SK-N-SH (cell line): ENCODE measurements around the gene DOCK8.

Source experiments
- EZH2phosphoT487 ChIP-seq: fragments of 200-600 bp; sonication (generic); IDR thresholded peaks from 2 replicates; pipeline ENCODE4 v1.6.1; 2017; ENCODE audit warnings: low read depth, mixed run types, mild to moderate bottlenecking, antibody characterized with exemption, moderate library complexity, borderline replicate concordance
- POLR2AphosphoS5 ChIP-seq: IDR thresholded peaks from 2 replicates; pipeline ENCODE4 v1.6.1; 2012; ENCODE audit warnings: low read depth, low read length
- TCF12 ChIP-seq: IDR thresholded peaks from 2 replicates; pipeline ENCODE4 v1.4.0; 2012
- TF ChIP-seq, protein P1 (sequence below): fragments of 200-600 bp; sonication (generic); IDR thresholded peaks from 2 replicates; pipeline ENCODE4 v1.6.1; 2017; ENCODE audit warnings: antibody characterized with exemption, mild to moderate bottlenecking, moderate library complexity
- TF ChIP-seq, protein P2 (sequence below): IDR thresholded peaks from 2 replicates; pipeline ENCODE4 v1.6.1; 2012; ENCODE audit warnings: mild to moderate bottlenecking, low read depth, low read length, moderate library complexity
- TF ChIP-seq, protein P3 (sequence below): fragments of 150-350 bp; IDR thresholded peaks from 2 replicates; pipeline ENCODE4 v1.6.1; 2017; ENCODE audit warnings: antibody characterized with exemption, low read length, low read depth, borderline replicate concordance
- TF ChIP-seq, protein P4 (sequence below): IDR thresholded peaks from 2 replicates; pipeline ENCODE4 v1.4.0; 2012; ENCODE audit warnings: low read depth, borderline replicate concordance

DNA sequence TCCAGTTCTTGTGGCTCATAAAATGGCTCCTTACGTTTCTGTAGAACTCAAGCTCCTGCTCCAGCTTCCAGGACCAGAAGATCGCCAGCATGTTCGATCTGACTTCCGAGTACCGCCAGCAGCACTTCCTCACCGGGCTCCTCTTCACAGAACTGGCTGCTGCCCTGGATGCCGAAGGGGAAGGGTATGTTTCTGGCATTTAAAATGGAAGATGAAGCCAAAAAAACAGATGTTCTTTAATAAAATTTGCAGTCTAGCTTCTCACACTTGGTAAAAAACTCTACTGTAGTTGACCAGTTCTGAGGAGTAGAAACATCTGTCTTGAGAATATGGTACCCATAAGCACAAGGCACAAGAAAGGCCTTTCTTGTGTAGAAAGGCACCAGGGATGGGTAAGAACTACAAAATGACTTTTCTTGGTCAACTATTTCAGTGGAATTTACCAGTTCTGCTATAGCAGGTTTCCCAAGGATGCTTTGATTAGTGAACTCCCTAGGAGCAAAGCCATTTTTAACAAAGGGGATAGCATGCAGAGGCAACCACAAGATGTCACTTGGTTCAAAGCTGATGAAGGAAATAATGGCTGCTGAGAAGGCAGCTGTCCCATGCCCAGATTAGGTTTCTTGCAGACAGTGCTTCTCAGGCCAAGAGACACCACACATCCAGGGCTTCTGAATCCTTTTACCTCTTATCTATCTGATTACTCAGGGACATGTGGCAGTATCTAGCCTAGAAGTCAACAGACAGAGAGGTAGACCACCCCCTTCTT, 192.4 kb downstream of the DOCK8 start:
- TF ChIP-seq, protein P1, sequence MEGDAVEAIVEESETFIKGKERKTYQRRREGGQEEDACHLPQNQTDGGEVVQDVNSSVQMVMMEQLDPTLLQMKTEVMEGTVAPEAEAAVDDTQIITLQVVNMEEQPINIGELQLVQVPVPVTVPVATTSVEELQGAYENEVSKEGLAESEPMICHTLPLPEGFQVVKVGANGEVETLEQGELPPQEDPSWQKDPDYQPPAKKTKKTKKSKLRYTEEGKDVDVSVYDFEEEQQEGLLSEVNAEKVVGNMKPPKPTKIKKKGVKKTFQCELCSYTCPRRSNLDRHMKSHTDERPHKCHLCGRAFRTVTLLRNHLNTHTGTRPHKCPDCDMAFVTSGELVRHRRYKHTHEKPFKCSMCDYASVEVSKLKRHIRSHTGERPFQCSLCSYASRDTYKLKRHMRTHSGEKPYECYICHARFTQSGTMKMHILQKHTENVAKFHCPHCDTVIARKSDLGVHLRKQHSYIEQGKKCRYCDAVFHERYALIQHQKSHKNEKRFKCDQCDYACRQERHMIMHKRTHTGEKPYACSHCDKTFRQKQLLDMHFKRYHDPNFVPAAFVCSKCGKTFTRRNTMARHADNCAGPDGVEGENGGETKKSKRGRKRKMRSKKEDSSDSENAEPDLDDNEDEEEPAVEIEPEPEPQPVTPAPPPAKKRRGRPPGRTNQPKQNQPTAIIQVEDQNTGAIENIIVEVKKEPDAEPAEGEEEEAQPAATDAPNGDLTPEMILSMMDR, result no peak
- TF ChIP-seq, protein P2, sequence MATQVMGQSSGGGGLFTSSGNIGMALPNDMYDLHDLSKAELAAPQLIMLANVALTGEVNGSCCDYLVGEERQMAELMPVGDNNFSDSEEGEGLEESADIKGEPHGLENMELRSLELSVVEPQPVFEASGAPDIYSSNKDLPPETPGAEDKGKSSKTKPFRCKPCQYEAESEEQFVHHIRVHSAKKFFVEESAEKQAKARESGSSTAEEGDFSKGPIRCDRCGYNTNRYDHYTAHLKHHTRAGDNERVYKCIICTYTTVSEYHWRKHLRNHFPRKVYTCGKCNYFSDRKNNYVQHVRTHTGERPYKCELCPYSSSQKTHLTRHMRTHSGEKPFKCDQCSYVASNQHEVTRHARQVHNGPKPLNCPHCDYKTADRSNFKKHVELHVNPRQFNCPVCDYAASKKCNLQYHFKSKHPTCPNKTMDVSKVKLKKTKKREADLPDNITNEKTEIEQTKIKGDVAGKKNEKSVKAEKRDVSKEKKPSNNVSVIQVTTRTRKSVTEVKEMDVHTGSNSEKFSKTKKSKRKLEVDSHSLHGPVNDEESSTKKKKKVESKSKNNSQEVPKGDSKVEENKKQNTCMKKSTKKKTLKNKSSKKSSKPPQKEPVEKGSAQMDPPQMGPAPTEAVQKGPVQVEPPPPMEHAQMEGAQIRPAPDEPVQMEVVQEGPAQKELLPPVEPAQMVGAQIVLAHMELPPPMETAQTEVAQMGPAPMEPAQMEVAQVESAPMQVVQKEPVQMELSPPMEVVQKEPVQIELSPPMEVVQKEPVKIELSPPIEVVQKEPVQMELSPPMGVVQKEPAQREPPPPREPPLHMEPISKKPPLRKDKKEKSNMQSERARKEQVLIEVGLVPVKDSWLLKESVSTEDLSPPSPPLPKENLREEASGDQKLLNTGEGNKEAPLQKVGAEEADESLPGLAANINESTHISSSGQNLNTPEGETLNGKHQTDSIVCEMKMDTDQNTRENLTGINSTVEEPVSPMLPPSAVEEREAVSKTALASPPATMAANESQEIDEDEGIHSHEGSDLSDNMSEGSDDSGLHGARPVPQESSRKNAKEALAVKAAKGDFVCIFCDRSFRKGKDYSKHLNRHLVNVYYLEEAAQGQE, result no peak
- TF ChIP-seq POLR2AphosphoS5, result no peak
- TF ChIP-seq, protein P3, sequence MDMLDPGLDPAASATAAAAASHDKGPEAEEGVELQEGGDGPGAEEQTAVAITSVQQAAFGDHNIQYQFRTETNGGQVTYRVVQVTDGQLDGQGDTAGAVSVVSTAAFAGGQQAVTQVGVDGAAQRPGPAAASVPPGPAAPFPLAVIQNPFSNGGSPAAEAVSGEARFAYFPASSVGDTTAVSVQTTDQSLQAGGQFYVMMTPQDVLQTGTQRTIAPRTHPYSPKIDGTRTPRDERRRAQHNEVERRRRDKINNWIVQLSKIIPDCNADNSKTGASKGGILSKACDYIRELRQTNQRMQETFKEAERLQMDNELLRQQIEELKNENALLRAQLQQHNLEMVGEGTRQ, result no peak
- TF ChIP-seq, protein P4, sequence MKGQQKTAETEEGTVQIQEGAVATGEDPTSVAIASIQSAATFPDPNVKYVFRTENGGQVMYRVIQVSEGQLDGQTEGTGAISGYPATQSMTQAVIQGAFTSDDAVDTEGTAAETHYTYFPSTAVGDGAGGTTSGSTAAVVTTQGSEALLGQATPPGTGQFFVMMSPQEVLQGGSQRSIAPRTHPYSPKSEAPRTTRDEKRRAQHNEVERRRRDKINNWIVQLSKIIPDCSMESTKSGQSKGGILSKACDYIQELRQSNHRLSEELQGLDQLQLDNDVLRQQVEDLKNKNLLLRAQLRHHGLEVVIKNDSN, result no peak
- no peak for TF ChIP-seq TCF12
- no peak for TF ChIP-seq EZH2phosphoT487
